Measurements from ENCODE around the gene FGGY.

FGGY gene

GRCh38 chr1:59751801-59752200 is 454.9 kb downstream of the FGGY start:
- no peak for DNase-seq

DNA sequence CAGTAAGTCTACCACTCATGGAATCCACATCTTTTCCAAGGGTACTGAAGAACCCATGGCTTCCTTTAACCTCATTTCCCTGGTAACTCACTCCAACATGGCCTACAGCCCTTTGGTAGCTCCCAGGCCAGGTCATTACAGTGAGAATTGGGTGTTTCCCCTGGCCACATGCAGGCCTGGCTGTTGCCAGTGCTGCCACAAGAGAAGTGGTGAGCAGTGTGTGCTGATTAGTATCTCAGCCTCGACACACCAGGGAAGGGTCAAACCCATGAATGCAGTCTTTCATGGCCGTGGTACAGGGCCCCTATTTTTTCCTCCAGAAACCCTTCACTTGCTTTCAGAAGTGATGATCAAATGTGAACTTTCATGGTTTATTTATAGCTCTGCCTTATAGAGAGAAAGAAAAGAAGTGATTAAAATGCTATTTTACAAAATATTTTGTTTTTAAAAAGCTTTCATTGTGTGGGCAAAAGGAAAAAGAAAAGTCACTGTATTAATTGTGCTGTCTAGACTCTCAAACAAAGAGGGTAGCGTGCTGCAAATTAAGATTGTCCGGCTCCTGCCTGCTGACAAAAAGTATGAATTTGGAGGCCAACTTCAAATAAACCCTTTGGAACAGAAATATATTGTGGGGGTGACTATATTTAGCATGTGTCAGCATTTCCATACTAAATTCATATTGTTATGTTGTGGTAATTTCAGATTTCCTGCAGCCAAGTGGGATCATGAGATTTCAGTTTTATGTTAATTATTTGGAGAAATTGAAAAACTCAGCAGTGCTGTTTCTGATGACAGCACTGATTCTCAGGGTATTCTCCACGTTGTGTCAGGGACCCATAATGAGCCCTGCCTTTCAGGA is 455.9 kb downstream of the FGGY start:
- DNase-seq: no peak

GRCh38 chr1:59755069-59755685 is 458.3 kb downstream of the FGGY start:
- DNase-seq: no peak

DNA sequence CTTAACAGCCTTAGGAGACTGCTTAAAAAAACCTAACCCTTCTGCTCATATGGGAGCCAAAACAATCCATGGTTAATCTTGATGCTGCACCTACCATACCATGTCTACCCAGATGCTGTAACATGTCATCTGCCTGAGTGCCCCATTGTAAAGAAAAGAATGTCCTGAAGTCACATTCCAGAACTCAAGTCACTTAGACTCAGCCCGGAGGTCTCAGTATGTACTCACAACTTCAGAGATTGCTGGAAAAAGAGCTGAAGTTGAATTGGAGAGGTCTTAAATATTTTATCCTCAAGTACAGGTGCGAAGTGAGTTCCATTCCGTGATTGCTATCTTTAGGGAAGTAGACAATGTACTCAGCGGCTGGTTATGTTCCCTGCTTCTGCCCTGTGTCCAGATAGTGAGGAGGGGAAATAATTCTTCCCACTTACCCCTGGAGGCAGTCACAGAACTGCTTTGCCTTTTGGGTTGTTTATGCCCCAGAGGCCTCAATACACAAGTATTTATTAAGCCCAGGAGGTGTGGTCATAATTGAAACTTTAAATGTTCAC is 460.4 kb downstream of the FGGY start:
- DNase-seq: no peak

DNA sequence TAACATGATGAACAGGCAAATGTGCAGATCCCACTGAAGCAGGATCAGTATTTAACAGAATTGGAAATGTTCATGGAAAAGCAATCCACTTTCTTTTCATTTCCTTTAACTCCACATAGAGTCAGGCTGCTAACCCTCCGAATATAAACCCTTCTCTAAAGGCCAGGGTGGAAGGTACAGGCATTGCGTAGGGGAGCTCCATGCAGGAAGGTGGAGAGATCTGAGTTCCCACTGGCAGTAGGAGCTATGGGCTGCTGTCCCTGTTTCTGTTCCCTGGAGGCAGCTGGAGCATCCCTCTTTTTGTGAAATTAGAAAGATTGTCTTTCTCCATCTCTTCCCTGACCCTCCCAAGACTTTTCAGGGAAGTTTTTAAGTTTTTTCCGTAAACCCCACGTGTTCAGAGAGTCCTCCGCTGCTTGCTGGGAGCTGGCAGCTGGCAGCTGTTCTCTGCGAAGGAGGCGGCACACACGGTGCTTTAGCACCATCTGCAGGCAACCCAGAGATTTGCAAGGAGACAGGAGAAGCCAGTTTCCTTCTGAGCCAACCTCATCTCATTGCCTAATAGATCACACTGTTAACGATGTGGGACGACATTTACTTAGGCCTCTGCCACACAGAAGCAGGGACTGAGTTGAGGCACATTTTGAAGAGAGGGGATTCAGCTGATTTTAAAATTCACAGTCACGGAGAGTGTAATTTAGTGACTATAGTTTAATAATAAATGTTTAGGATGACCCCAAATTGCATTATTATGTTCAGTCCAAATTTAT is 462.4 kb downstream of the FGGY start:
- peak; percentile 45 for DNase-seq

DNA sequence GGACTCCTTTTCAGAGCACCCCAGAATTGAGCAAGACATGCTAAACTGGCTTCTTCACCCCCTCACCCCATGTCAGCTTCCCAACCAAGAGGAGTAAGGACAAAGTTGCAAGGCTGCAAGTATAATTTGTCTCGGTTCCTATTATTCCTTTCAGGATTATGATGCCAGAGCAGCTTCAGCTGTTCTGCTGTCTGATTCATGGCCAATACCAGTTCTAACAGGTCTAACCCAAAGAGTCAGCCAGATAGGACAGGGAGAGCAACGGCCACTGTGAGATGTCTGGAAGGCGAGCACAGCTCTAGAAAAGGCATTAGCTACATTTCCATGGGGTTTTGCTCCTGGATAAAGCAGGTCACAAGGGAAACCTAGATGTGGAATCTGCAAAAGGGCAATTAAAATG is 464.5 kb downstream of the FGGY start:
- no peak for DNase-seq

DNA sequence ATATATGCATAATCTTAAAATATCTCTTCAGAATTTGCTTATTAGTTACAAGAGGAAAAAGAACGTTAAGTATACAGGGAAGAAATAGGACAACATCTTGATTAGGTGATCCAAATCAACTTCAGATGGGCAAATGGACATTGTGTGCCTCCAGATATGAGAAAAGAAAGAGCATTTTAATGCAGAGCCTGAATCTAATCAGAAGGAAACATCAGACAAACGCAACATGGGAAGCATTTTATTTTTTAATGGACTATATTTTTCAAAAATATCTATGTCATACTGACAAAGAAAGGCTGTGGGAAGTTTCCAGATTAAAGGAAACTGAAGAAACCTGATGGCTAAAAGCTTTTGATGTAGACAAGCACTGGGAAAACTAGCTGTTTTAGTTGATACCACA is 466.5 kb downstream of the FGGY start:
- no peak for DNase-seq

DNA sequence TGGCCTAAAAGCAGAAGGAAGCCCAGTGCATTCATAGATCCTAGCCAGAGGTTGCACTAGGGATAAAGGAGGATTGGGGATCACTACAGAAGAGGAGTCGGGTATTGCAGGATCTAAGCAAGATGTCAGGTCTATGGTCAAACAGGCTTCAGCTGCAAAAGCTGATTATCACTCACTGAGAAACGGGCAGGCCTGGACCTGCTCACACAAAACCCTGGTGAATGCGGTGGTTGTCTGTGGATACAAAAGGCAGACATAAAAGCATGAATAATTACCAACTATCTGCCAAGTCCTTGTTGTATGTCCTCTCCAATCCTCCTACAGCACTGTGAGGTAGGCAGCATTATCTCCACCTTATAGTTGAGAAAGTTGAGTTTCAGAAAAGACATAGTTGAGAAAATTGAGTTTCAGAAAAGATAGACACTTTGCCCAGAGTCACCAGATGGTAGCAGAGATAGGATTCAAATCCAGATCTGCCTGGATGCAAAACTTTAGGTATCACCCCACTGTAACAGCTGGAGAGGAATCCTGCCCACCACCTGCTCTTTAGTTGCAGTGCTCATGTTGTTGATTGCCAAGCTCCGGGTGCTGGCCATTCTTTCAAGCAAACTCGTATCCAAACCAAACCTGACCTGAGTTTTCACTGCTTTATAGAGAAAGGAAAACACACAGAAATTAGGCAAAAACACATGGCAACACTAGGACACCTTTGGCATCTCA is 468.3 kb downstream of the FGGY start:
- DNase-seq: no peak

DNA sequence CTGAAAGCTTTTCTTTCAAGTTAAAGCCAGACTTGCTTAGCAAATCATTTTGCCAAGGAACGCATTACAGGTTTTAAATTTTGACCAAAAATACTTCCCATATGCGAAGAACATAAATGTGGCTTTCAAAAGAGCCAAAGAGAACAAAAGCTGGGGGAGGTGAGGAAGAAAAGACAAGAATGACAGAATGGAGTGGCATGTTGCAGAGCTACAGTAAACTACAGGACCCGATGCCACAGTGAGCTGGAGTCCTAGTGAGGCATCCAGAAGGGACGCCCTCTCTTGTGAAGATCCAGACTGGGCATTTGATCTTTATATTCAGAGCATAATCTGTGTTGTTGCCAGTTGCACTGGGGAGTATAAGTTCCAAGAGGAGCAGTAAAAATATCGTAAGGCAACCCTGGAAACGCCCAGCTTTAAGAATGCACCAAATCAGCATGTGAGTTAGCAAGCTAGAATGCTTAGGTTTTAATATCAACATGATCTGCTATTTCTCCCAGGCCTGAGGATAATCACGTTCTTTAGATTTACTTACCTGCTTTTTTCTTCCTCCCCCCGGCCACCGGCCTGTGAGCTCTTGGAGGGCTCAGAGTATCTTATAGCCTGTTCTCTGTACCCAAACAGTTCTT is 469.4 kb downstream of the FGGY start:
- no peak for DNase-seq

DNA sequence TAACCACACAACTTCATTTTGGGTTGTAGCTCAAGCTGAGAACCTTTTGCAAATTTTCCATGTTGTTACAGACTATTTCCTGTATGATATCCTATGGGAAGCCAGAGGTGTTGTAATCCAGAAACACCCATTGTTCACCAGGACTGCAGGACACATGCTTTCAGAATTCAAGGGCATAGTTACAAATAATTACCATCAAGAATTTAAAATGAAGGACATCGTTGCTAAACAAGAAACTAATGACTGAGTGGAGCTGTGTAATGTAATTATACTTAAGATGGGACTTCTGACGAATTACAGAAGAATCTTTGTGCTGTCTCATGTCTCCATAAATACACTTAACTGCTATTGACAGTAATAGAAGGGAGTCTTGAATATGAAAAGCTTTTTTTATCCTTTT is 470.2 kb downstream of the FGGY start:
- DNase-seq: no peak

- DNase-seq: no peak
Observed at GRCh38 chr1:59768792-59769735, 472.2 kb downstream of the FGGY start.

DNA sequence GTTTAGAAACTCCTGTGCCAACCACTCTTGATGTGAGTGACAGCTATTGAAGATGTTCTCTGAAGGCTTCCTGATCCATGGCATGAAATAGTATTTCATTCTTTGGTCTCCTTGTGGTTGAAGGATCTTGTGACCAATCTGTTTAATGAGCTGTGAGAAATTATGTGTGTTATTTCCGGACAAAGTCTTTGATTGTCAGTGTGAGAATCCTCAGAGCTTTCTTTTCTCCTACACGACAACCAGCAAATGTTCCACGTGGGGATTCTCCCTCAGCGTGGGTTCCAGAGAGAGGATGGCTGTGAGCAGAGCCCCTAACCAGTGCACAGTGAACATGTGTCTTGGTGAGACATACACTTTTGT is 472.8 kb downstream of the FGGY start:
- no peak for DNase-seq

GRCh38 chr1:59771361-59771760 is 474.5 kb downstream of the FGGY start:
- no peak for DNase-seq

GRCh38 chr1:59775480-59775879 is 478.6 kb downstream of the FGGY start:
- DNase-seq: no peak

- no peak for DNase-seq
Observed at GRCh38 chr1:59776960-59777852, 480.3 kb downstream of the FGGY start.

DNA sequence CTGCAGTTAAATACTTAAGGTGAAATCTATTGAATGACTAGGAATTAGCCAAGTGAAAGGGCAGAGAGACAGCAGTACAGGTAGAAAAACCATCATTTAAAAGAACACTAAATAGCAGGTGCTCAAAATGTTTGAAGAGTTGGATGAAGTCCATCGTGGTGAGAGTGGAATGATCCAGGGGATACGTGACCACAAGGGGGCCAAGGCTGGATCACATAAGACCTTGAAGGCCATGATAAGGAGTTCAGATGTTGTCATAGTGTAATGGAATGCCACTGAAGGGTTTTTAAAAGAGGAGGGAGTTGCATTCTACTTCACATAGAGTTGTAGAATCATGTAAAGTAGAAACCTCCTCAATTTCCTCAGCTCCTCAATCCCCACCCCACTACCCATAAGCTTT is 483.1 kb downstream of the FGGY start:
- no peak for DNase-seq

- DNase-seq: no peak
Observed at GRCh38 chr1:59788825-59789224, 491.9 kb downstream of the FGGY start.

GRCh38 chr1:59798600-59798999 is 501.7 kb downstream of the FGGY start:
- DNase-seq: no peak

- no peak for DNase-seq
Observed at GRCh38 chr1:59803458-59804038, 506.7 kb downstream of the FGGY start.

DNA sequence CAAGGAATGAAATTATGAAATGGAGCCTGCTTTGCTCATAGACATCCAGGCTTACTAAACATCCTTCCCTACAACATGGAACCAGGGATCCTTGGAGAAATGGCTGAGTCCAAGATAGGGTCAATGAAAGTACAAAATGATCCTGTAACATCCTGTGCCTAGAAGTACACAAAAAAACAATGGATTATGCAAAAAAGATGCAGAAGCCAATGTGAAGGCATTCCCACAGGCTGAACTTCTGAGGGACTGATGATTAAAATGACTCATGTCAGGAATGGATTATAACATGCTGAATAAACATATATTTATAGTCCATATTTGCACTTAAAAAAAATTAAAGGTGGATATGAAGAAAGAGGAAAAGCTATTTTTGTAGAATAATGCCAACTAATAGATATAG is 507.4 kb downstream of the FGGY start:
- no peak for DNase-seq

All from NK-92 treated with Interleukin-12 subunit alpha and Interleukin-12 subunit beta, amount 100 ng/mL, for 24 hours (cell line).